Measurements from ENCODE around the gene PMVK.
A peak's percentile ranks its signal among the peaks of the same experiment; 100 is the strongest.

Gene PMVK

GRCh38 chr1:154982341-154982740 is 45.8 kb upstream of the PMVK start:
- TF ChIP-seq YY1 (IDR thresholded peaks at IDR 0.05; ENCODE audit: low read depth) = no peak
- TF ChIP-seq EGR1 (IDR thresholded peaks at IDR 0.05) = no peak
- no peak for TF ChIP-seq MAX (IDR thresholded peaks at IDR 0.05)
- no peak for TF ChIP-seq ZBTB7A (IDR thresholded peaks at IDR 0.05; ENCODE audit: low read depth)
- no peak for TF ChIP-seq TAF1 (IDR thresholded peaks at IDR 0.05; ENCODE audit: low read depth)
- TF ChIP-seq REST (IDR thresholded peaks at IDR 0.05; ENCODE audit: low read depth) = no peak
- no peak for TF ChIP-seq EP300 (IDR thresholded peaks at IDR 0.05; ENCODE audit: borderline replicate concordance)
- TF ChIP-seq TEAD4 (IDR thresholded peaks at IDR 0.05) = no peak

GRCh38 chr1:154978360-154978759 is 41.8 kb upstream of the PMVK start:
- TF ChIP-seq TEAD4 (IDR thresholded peaks at IDR 0.05) = no peak
- TF ChIP-seq ZBTB7A (IDR thresholded peaks at IDR 0.05; ENCODE audit: low read depth) = no peak
- TF ChIP-seq NFIC (IDR thresholded peaks at IDR 0.05) = no peak
- no peak for TF ChIP-seq EP300 (IDR thresholded peaks at IDR 0.05; ENCODE audit: borderline replicate concordance)
- no peak for TF ChIP-seq TCF12 (IDR thresholded peaks at IDR 0.05; ENCODE audit: low read depth)
- TF ChIP-seq CEBPB (IDR thresholded peaks at IDR 0.05) = no peak
- no peak for TF ChIP-seq REST (IDR thresholded peaks at IDR 0.05; ENCODE audit: low read depth)
- no peak for TF ChIP-seq TAF1 (IDR thresholded peaks at IDR 0.05; ENCODE audit: low read depth)

GRCh38 chr1:154975409-154976059 is 39.0 kb upstream of the PMVK start:
- TF ChIP-seq NFIC (IDR thresholded peaks at IDR 0.05) (no peak), TCF12 (IDR thresholded peaks at IDR 0.05; ENCODE audit: low read depth) (no peak), MAX (IDR thresholded peaks at IDR 0.05) (0 out of 2 replicates have a peak, but pooled peaks have one; percentile 16), TEAD4 (IDR thresholded peaks at IDR 0.05) (0 out of 2 replicates have a peak, but pooled peaks have one; percentile 7), YY1 (IDR thresholded peaks at IDR 0.05; ENCODE audit: low read depth) (no peak; the same call in 1 of the 2 replicates)

- TF ChIP-seq MAX (IDR thresholded peaks at IDR 0.05) = no peak; the same call in 1 of the 2 replicates
- TF ChIP-seq TAF1 (IDR thresholded peaks at IDR 0.05; ENCODE audit: low read depth) = 0 out of 2 replicates have a peak, but pooled peaks have one; percentile 13
Observed at GRCh38 chr1:154974808-154975408, 38.4 kb upstream of the PMVK start.

GRCh38 chr1:154974102-154974807 is 37.7 kb upstream of the PMVK start, which contains the start of gene CKS1B:
TSS of gene CKS1B (plus strand) at chr1:154974681. CDS start at chr1:154974746, 65 bp downstream.
- TF ChIP-seq TCF12 (IDR thresholded peaks at IDR 0.05; ENCODE audit: low read depth) (no peak; the same call in 1 of the 2 replicates), ZBTB7A (IDR thresholded peaks at IDR 0.05; ENCODE audit: low read depth) (peak; percentile 99), TAF1 (IDR thresholded peaks at IDR 0.05; ENCODE audit: low read depth) (peak; percentile 72), YY1 (IDR thresholded peaks at IDR 0.05; ENCODE audit: low read depth) (no peak), USF1 (IDR thresholded peaks at IDR 0.05) (no peak), RAD21 (IDR thresholded peaks at IDR 0.05; ENCODE audit: low read depth) (no peak), CREB1 (IDR thresholded peaks at IDR 0.05; ENCODE audit: low read depth) (peak; percentile 54; the same call in 1 of the 2 replicates), EGR1 (IDR thresholded peaks at IDR 0.05) (no peak), EP300 (IDR thresholded peaks at IDR 0.05; ENCODE audit: borderline replicate concordance) (no peak), TEAD4 (IDR thresholded peaks at IDR 0.05) (no peak), CEBPB (IDR thresholded peaks at IDR 0.05) (no peak), MAX (IDR thresholded peaks at IDR 0.05) (peak; percentile 97), NFIC (IDR thresholded peaks at IDR 0.05) (peak; percentile 35; the same call in 1 of the 2 replicates)

Measured in Ishikawa (cell line).